MM.1S (cell line): ENCODE measurements around the gene AGR2.

ENCODE experiments used
- DNase-seq: peaks from one replicate; pipeline ENCODE4 v3.0.0-alpha.2; 2015
- H2AFZ ChIP-seq: fragments of 300-600 bp; sonication (generic); 2 replicates; pipeline ENCODE4 v1.6.0; 2016; ENCODE audit warnings: antibody characterized with exemption, low read length
- H3F3A ChIP-seq: fragments of 300-600 bp; sonication (generic); 2 replicates; pipeline ENCODE4 v1.6.1; 2016; ENCODE audit warnings: mild to moderate bottlenecking, antibody characterized with exemption, low read length, moderate library complexity, mixed read lengths; ENCODE audit not compliant: insufficient read depth
- H3K27ac ChIP-seq: fragments of 300-600 bp; sonication (generic); 2 replicates; pipeline ENCODE4 v1.5.1; 2016; ENCODE audit warnings: mild to moderate bottlenecking, low read length
- H3K27me3 ChIP-seq: fragments of 300-600 bp; sonication (generic); replicated peaks from 2 replicates; pipeline ENCODE4 v1.6.0; 2016; ENCODE audit warnings: low read length; ENCODE audit not compliant: insufficient read depth
- H3K36me3 ChIP-seq: fragments of 300-600 bp; sonication (generic); replicated peaks from 2 replicates; pipeline ENCODE4 v1.6.1; 2016; ENCODE audit warnings: mild to moderate bottlenecking, low read length, mixed read lengths; ENCODE audit not compliant: insufficient read depth
- H3K4me1 ChIP-seq: fragments of 300-600 bp; sonication (generic); 2 replicates; pipeline ENCODE4 v1.6.1; 2016; ENCODE audit warnings: low read length, mixed read lengths
- H3K4me2 ChIP-seq: fragments of 300-600 bp; sonication (generic); 2 replicates; pipeline ENCODE4 v1.6.0; 2016; ENCODE audit warnings: low read depth, low read length
- H3K4me3 ChIP-seq: fragments of 300-600 bp; sonication (generic); 2 replicates; pipeline ENCODE4 v1.5.1; 2016; ENCODE audit warnings: low read length, mixed read lengths
- H3K79me2 ChIP-seq: fragments of 300-600 bp; sonication (generic); 2 replicates; pipeline ENCODE4 v1.6.1; 2016; ENCODE audit warnings: mixed run types, low read length, mixed read lengths
- H3K9ac ChIP-seq: fragments of 300-600 bp; sonication (generic); 2 replicates; pipeline ENCODE4 v1.6.1; 2016; ENCODE audit warnings: low read length, mixed read lengths
- H3K9me2 ChIP-seq: fragments of 300-600 bp; sonication (generic); replicated peaks from 2 replicates; pipeline ENCODE4 v1.6.1; 2016; ENCODE audit warnings: mild to moderate bottlenecking, low read length, mixed read lengths; ENCODE audit not compliant: insufficient read depth
- H3K9me3 ChIP-seq: fragments of 300-600 bp; sonication (generic); replicated peaks from 2 replicates; pipeline ENCODE4 v1.6.1; 2016; ENCODE audit warnings: mild to moderate bottlenecking, low read length, mixed read lengths; ENCODE audit not compliant: insufficient read depth
- H4K20me1 ChIP-seq: fragments of 300-600 bp; sonication (generic); 2 replicates; pipeline ENCODE4 v1.6.1; 2016; ENCODE audit warnings: mild to moderate bottlenecking, low read length, moderate library complexity, mixed read lengths; ENCODE audit not compliant: insufficient read depth
- CTCF ChIP-seq: fragments of 300-600 bp; sonication (generic); IDR thresholded peaks from 2 replicates; pipeline ENCODE4 v1.5.1; 2016; ENCODE audit warnings: antibody characterized with exemption, low read length, mixed read lengths
- EZH2 ChIP-seq: fragments of 300-600 bp; sonication (generic); optimal IDR thresholded peaks from 2 replicates; pipeline ENCODE3; 2017; ENCODE audit warnings: low read depth, mild to moderate bottlenecking, antibody characterized with exemption, low read length, mixed read lengths
- EZH2phosphoT487 ChIP-seq: fragments of 300-600 bp; sonication (generic); IDR thresholded peaks from 2 replicates; pipeline ENCODE4 v1.6.1; 2018; ENCODE audit warnings: antibody characterized with exemption, low read length

Gene AGR2

DNA sequence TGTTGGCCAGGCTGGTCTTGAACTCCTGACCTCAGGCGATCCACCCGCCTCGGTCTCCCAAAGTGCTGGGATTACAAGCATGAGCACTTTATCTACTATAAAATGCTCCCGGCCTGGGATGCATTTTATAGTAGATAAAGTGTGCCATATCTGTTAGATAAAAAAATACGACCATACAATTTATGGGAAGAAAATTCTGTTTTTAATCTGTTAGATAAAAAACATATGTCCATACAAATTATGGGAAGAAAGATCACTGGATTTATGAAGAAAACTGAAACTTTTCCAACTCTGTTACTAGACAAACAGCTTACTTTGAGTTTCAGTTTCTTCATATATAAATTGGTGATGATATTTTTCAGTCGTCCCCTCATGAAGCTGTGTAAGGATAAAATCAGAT is 46.8 kb downstream of the AGR2 start:
- Histone ChIP-seq H3K4me1 (no peaks in the 10 kb centered on the region), H3K4me2 (no peak overlapping the region), H3K4me3 (no peak overlapping the region), H3K36me3 (no peaks in the 10 kb centered on the region), H3K9me3 (no peaks in the 10 kb centered on the region), H3K27ac (no peak overlapping the region), H3K79me2 (no peaks in the 10 kb centered on the region), H3K9me2 (no peaks in the 10 kb centered on the region), H3K27me3 (no peaks in the 10 kb centered on the region), H3F3A (no peaks in the 10 kb centered on the region), H3K9ac (no peak overlapping the region), H2AFZ (no peak overlapping the region), H4K20me1 (no peaks in the 10 kb centered on the region)
- TF ChIP-seq CTCF (no peak), EZH2phosphoT487 (no peak), EZH2 (no peak)
- DNase-seq: no peak

- Histone ChIP-seq H3K4me2 (no peak overlapping the region), H4K20me1 (no peaks in the 10 kb centered on the region), H3K9ac (no peak overlapping the region), H2AFZ (no peak overlapping the region), H3K79me2 (no peaks in the 10 kb centered on the region), H3K27me3 (no peaks in the 10 kb centered on the region), H3K9me3 (no peaks in the 10 kb centered on the region), H3K9me2 (no peaks in the 10 kb centered on the region), H3F3A (no peaks in the 10 kb centered on the region), H3K36me3 (no peaks in the 10 kb centered on the region), H3K4me1 (no peaks in the 10 kb centered on the region), H3K27ac (no peak overlapping the region), H3K4me3 (no peak overlapping the region)
- TF ChIP-seq CTCF (no peak), EZH2 (no peak), EZH2phosphoT487 (no peak)
- DNase-seq: no peak
These were observed 49.4 kb downstream of the AGR2 start for GRCh38 chr7:16755397-16755796.

GRCh38 chr7:16754856-16755317 is 49.9 kb downstream of the AGR2 start:
- Histone ChIP-seq H3K4me3 (no peak overlapping the region), H3K9me3 (no peaks in the 10 kb centered on the region), H3K4me2 (no peak overlapping the region), H3K36me3 (no peaks in the 10 kb centered on the region), H3K27ac (no peak overlapping the region), H3K27me3 (no peaks in the 10 kb centered on the region), H4K20me1 (no peaks in the 10 kb centered on the region), H3K4me1 (no peaks in the 10 kb centered on the region), H3F3A (no peaks in the 10 kb centered on the region), H3K9ac (no peak overlapping the region), H3K9me2 (no peaks in the 10 kb centered on the region), H3K79me2 (no peaks in the 10 kb centered on the region), H2AFZ (no peak overlapping the region)
- DNase-seq: no peak
- TF ChIP-seq CTCF: no peak
- TF ChIP-seq EZH2: no peak
- no peak for TF ChIP-seq EZH2phosphoT487
